ENCODE measurements around the gene FNBP1L. TPM values are rescaled to one million over a fixed set of nuclear protein-coding genes. Genes with fewer than 3 reads are reported as not detected.

Gene FNBP1L
- total and polyA plus RNA-seq, 2 experiments from 2014 or later = 19.1 to 22.4 TPM

DNA sequence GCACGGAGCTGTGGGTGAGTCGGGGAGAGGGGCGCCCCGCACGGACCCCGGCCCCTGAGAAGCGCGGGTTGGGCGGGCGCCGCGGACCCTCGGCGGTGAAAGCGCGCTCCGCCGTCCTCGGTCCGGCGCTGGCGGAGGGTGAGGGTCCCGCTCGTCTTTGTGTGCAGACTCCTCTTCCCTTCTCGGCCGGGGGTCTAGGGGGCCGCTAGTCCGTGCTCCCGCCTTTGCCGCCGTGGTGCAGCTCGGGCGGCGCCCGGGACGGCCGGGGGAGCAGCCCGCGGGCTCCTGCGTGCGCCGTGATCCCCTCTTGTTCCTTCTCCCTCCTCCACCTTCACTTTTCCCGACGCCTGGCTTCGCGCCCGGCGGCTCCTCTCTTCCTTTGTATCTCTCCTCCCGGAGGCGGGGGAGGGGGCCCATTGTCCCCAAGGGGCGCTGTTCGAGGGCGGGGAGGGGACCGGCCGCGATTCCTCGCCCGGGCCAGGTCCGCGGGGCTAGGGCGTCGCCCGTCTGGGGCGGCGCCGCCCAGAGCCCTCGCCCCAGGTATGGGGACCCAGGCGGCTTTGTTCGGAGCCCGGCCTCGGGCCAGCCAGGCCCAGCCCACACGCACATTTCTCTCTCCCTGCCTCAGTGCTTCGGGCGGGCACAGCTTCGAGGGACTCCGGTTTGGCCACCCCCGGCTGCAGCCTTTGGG is 519 bp downstream of the FNBP1L start:
- Histone ChIP-seq H3K9me3 (ENCODE audit: low read depth) (no peaks in the 10 kb centered on the region), H3K4me1 (ENCODE audit: insufficient read depth) (0 out of 2 replicates have a peak, but pooled peaks cover 9% of the 10 kb centered on the region), H4K20me1 (ENCODE audit: insufficient read depth) (no peaks in the 10 kb centered on the region), H3K9ac (peak overlapping the region; percentile 70), H3K79me2 (ENCODE audit: insufficient read depth) (peaks cover 48% of the 10 kb centered on the region), H3K4me3 (peak overlapping the region; percentile 93), H3K9me2 (ENCODE audit: insufficient read depth) (no peaks in the 10 kb centered on the region), H3K27ac (no peak overlapping the region), H3K27me3 (replicated peaks; ENCODE audit: insufficient read depth) (no peaks in the 10 kb centered on the region), H3K4me2 (ENCODE audit: unreplicated experiment) (peak overlapping the region; percentile 93), H3K36me3 (ENCODE audit: low read depth) (no peaks in the 10 kb centered on the region), H3F3A (ENCODE audit: insufficient read depth) (peaks cover 3% of the 10 kb centered on the region; the same call in 1 of the 2 replicates), H2AFZ (peak overlapping the region; percentile 91)
- TF ChIP-seq EZH2 (IDR thresholded peaks at IDR 0.05; ENCODE audit: insufficient read depth, poor library complexity, severe bottlenecking) (no peak), EZH2phosphoT487 (IDR thresholded peaks at IDR 0.05; ENCODE audit: insufficient read depth, low read depth) (no peak)
- in situ Hi-C loops (cut with MboI) = loop anchor here (10.0 kb wide), 1 partner anchor 176 kb away; no protein-coding TSS in a partner anchor
- DNase-seq = peak; percentile 57
- WGBS, 2 experiments (ENCODE audit: low coverage in 1 of 2, low lambda C conversion rate in 2 of 2, missing lambda C conversion rate in 2 of 2) = 2% methylated on average over 38 to 64 of the region's 77 CpGs

DNA sequence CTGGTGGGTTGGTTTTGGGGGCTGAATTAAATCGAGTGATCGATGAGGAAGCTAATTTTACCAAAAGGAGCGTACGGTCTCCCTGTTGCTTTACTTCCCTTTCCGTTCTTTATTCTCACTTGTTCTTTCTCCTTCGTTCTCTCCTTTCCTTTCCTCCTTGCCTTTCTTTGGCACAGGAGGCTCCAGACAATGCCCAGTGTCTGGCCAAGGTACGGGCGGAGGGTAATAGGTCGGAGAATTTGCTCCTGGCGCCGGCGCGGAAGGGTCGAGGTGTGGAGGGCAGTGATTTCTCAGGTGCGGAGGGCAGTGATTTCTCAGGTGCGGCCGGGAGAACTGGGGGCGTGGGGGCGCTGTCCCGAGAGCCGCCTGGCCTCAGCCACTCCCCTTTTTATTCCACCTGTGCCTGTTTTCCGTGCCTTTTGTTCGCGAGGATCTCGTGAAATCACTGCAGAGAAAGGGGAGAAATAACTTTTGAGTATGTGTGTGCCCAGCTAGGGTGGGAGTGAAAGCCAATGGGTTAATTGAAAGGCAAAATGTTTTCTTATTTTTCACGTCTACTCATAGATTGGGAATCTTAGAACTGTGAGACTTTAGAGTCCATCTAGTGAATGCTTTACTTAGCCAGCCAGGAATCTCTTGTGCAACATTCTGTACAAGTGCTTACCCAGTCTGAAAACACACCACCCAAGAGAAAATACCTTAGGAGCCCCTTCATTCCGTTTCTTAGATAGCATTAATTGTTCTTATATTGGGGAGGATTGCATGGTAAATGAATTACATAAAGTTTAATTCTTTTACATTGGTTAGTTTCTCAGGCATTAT is 1.3 kb downstream of the FNBP1L start:
- Histone ChIP-seq H3K4me2 (ENCODE audit: unreplicated experiment) (peak overlapping the region; percentile 93), H3K27ac (no peak overlapping the region), H3K9me2 (ENCODE audit: insufficient read depth) (no peaks in the 10 kb centered on the region), H3K4me1 (ENCODE audit: insufficient read depth) (0 out of 2 replicates have a peak, but pooled peaks cover 9% of the 10 kb centered on the region), H3K9me3 (ENCODE audit: low read depth) (no peaks in the 10 kb centered on the region), H3K36me3 (ENCODE audit: low read depth) (no peaks in the 10 kb centered on the region), H4K20me1 (ENCODE audit: insufficient read depth) (no peaks in the 10 kb centered on the region), H3F3A (ENCODE audit: insufficient read depth) (no peaks in the 10 kb centered on the region), H3K9ac (peak overlapping the region; percentile 70), H3K4me3 (peak overlapping the region; percentile 93), H3K79me2 (ENCODE audit: insufficient read depth) (peaks cover 56% of the 10 kb centered on the region), H3K27me3 (replicated peaks; ENCODE audit: insufficient read depth) (no peaks in the 10 kb centered on the region), H2AFZ (peak overlapping the region; percentile 91)
- TF ChIP-seq EZH2 (IDR thresholded peaks at IDR 0.05; ENCODE audit: insufficient read depth, poor library complexity, severe bottlenecking) = no peak
- TF ChIP-seq EZH2phosphoT487 (IDR thresholded peaks at IDR 0.05; ENCODE audit: insufficient read depth, low read depth) = no peak
- in situ Hi-C loops (cut with MboI) = loop anchor here (10.0 kb wide), 1 partner anchor 176 kb away; no protein-coding TSS in a partner anchor
- 2 to 5% methylated on average over 24 to 27 of the region's 27 CpGs for WGBS, 2 experiments (ENCODE audit: low coverage in 1 of 2, low lambda C conversion rate in 2 of 2, missing lambda C conversion rate in 2 of 2)
- DNase-seq = peak; percentile 76

DNA sequence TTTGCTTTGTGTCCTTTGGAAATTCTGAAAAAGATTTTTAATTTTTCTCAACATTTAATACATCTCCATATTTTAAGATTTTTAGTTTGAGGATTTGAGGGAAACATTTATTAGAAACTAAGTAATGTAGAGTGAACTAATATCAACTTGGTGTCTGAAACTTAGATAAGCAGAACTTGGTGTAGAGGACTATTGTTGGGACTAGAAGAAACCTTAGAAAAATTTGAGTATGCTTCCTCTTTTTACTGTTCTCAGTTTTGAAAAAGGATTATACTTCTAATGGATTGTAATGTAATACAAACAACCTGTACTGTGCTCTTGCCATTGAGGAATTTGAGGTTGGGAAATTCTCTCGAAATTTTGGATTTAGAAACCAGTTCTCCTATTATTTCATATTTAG is 2.4 kb downstream of the FNBP1L start:
- no peaks in the 10 kb centered on the region for H3F3A ChIP-seq (ENCODE audit: insufficient read depth)
- in situ Hi-C loops (cut with MboI) = no loop called here
- H3K4me3 ChIP-seq = 0 out of 2 replicates have a peak overlapping the region, but pooled peaks have one; percentile 93
- no peaks in the 10 kb centered on the region for H3K27me3 ChIP-seq (replicated peaks; ENCODE audit: insufficient read depth)
- H2AFZ ChIP-seq = no peak overlapping the region
- 91 to 97% methylated on average over 1 of the region's 1 CpG for WGBS, 2 experiments (ENCODE audit: low coverage in 1 of 2, low lambda C conversion rate in 2 of 2, missing lambda C conversion rate in 2 of 2)
- H4K20me1 ChIP-seq (ENCODE audit: insufficient read depth) = no peaks in the 10 kb centered on the region
- no peak overlapping the region for H3K27ac ChIP-seq
- H3K79me2 ChIP-seq (ENCODE audit: insufficient read depth) = peaks cover 67% of the 10 kb centered on the region
- H3K9me2 ChIP-seq (ENCODE audit: insufficient read depth) = no peaks in the 10 kb centered on the region
- H3K9me3 ChIP-seq (ENCODE audit: low read depth) = no peaks in the 10 kb centered on the region
- no peaks in the 10 kb centered on the region for H3K36me3 ChIP-seq (ENCODE audit: low read depth)
- no peak for DNase-seq
- H3K9ac ChIP-seq = no peak overlapping the region
- TF ChIP-seq EZH2phosphoT487 (IDR thresholded peaks at IDR 0.05; ENCODE audit: insufficient read depth, low read depth) (no peak), EZH2 (IDR thresholded peaks at IDR 0.05; ENCODE audit: insufficient read depth, poor library complexity, severe bottlenecking) (no peak)
- no peak overlapping the region for H3K4me2 ChIP-seq (ENCODE audit: unreplicated experiment)
- H3K4me1 ChIP-seq (ENCODE audit: insufficient read depth) = 0 out of 2 replicates have a peak, but pooled peaks cover 9% of the 10 kb centered on the region

DNA sequence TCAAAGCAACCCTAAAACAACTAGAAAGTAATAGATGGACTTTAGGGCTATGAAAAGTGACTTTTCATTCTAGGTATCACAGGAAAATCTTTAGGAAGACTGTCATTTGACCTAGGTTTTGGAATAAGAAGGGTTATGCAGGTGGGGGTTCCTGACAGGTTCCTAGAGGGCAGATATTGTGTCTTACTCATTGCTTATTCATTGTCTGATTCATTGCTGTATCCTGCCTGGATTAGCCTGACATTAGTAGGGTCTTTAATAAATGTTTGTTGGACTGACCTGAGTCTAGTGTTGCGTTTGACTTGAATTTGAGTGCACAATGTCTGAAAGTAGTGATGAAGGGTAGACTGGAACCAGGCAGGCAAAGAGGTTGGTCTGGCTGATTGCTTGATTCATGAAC is 6.0 kb downstream of the FNBP1L start:
- no peaks in the 10 kb centered on the region for H3F3A ChIP-seq (ENCODE audit: insufficient read depth)
- H4K20me1 ChIP-seq (ENCODE audit: insufficient read depth) = no peaks in the 10 kb centered on the region
- no peaks in the 10 kb centered on the region for H3K27me3 ChIP-seq (replicated peaks; ENCODE audit: insufficient read depth)
- H3K4me2 ChIP-seq (ENCODE audit: unreplicated experiment) = no peak overlapping the region
- no peaks in the 10 kb centered on the region for H3K9me3 ChIP-seq (ENCODE audit: low read depth)
- no peak for TF ChIP-seq EZH2 (IDR thresholded peaks at IDR 0.05; ENCODE audit: insufficient read depth, poor library complexity, severe bottlenecking)
- TF ChIP-seq EZH2phosphoT487 (IDR thresholded peaks at IDR 0.05; ENCODE audit: insufficient read depth, low read depth) = no peak
- H3K27ac ChIP-seq = no peak overlapping the region
- no peaks in the 10 kb centered on the region for H3K9me2 ChIP-seq (ENCODE audit: insufficient read depth)
- in situ Hi-C loops (cut with MboI) = no loop called here
- peaks cover 100% of the 10 kb centered on the region for H3K79me2 ChIP-seq (ENCODE audit: insufficient read depth)
- no peak for DNase-seq
- 89 to 94% methylated on average over 1 of the region's 1 CpG for WGBS, 2 experiments (ENCODE audit: low coverage in 1 of 2, low lambda C conversion rate in 2 of 2, missing lambda C conversion rate in 2 of 2)
- no peak overlapping the region for H3K4me3 ChIP-seq
- no peak overlapping the region for H3K9ac ChIP-seq
- H3K4me1 ChIP-seq (ENCODE audit: insufficient read depth) = 0 out of 2 replicates have a peak, but pooled peaks cover 9% of the 10 kb centered on the region
- H3K36me3 ChIP-seq (ENCODE audit: low read depth) = peaks cover 4% of the 10 kb centered on the region; the same call in 1 of the 2 replicates
- H2AFZ ChIP-seq = no peak overlapping the region

All from GM23248 (cell line).